HG03439 (cell line): Measurements from ENCODE around the gene MAP7.
"Not testable (repeated sequence)": the region's sequence is repeated elsewhere in the genome, so short reads cannot be mapped to it uniquely, and the experiment has no call there.

Source experiments
- ATAC-seq: cut with Tn5 transposase; IDR thresholded peaks from one replicate; pipeline ENCODE4 v1.9.1; 2021; ENCODE audit warnings: mild to moderate bottlenecking, moderate library complexity; ENCODE audit not compliant: unreplicated experiment

The MAP7 gene

GRCh38 chr6:136550330-136551071, at the start of gene MAP7:
Gene MAP7, minus strand, starts transcription at chr6:136550422. Its CDS starts 14 bp downstream, at chr6:136550408.
- peak; percentile 80 for ATAC-seq

- no peak for ATAC-seq
These were observed 49.2 kb upstream of the MAP7 start for GRCh38 chr6:136599329-136600011.

DNA sequence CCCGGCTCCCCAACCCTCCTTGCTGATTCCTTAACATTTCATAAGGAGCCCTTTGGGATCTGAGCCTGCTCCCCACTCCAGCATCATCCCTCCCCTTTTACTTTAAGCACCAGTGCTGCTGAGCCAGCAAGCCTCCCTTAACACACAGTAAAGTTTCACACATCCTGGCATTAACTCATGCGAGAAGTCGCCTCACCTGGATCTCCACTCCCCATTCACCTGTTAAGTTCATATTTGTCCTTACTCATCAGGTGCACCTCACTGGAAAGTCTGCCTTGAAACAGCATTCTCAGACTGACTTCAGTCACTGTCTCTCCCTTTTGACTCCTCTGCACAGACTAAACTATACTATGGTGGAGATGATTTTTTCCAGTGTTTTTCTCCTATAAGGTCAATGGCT, 47.8 kb upstream of the MAP7 start:
- no peak for ATAC-seq

GRCh38 chr6:136594671-136595070, 44.4 kb upstream of the MAP7 start:
- ATAC-seq: no peak

DNA sequence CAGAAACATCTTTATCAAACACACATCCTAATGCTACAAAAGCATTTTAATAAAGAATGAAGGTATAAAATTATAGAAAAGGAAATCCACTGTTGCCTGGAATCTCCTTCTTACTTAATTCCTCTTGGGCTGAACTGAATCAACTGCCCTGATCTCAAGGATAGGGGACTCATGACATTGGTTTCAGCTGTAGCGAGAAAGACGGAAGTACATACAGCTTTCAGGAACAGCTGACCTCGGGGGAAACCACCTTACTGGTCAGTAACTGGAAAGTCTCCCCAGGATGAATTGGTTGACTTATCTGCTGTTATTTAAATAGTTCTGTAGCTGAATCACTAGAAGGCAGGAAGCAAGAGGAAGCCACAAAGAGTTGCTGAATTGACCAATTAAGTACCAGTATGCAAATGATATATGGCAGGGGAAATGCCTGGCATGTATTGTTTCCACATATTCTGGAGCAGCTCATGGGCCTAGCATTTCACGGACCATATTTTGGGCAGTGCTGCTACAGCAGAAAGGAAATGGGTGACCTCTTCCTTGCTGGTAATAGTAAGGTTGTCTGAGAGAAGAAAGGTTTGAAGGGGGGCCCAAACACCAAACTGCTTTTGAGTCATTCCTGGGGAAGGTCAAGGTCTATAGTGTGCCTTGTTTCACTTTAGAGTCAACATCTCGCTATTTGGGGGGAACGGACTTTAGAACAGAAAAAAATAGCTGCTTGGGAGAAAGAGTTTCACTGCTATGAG, 43.7 kb upstream of the MAP7 start:
- peak; percentile 95 for ATAC-seq

- no peak for ATAC-seq
These were observed 42.9 kb upstream of the MAP7 start for GRCh38 chr6:136592930-136593673.

- ATAC-seq: no peak
These were observed 41.4 kb upstream of the MAP7 start for GRCh38 chr6:136591617-136592016.

DNA sequence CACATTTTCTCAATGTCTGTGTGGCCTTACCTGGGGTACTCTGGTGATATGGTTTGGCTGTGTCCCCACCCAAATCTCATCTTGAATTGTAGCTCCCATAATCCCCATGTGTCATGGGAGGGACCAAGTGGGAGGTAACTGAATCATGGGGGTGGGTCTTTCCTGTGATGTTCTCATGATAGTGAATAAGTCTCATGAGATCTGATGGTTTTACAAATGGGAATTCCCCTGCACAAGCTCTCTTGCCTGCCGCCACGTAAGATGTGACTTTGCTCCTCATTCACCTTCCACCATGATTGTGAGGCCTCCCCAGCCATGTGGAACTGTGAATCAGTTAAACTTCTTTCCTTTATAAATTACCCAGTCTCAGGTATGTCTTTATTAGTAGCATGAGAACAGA, 40.6 kb upstream of the MAP7 start:
- not testable (repeated sequence) for ATAC-seq

GRCh38 chr6:136587527-136587926, 37.3 kb upstream of the MAP7 start:
- ATAC-seq: no peak

- no peak for ATAC-seq
These were observed 36.1 kb upstream of the MAP7 start for GRCh38 chr6:136586295-136586694.

DNA sequence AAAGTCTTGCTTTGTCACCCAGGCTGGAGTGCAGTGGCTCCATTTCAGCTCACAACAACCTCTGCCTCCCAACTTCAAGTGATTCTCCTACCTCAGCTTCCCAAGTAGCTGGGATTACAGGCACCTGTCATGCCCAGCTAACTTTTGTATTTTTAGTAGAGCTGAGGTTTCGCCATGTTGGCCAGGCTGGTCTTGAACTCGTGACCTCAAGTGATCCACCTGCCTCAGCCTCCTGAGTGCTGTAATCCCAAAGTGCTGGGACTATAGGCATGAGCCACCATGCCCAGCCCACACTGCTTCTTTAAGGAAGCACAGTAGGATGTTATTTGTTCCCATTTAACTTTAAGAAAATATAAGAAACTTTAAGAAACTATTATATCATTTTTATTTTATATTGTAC, 35.3 kb upstream of the MAP7 start:
- not testable (repeated sequence) for ATAC-seq

- not testable (repeated sequence) for ATAC-seq
These were observed 34.1 kb upstream of the MAP7 start for GRCh38 chr6:136584290-136584689.

DNA sequence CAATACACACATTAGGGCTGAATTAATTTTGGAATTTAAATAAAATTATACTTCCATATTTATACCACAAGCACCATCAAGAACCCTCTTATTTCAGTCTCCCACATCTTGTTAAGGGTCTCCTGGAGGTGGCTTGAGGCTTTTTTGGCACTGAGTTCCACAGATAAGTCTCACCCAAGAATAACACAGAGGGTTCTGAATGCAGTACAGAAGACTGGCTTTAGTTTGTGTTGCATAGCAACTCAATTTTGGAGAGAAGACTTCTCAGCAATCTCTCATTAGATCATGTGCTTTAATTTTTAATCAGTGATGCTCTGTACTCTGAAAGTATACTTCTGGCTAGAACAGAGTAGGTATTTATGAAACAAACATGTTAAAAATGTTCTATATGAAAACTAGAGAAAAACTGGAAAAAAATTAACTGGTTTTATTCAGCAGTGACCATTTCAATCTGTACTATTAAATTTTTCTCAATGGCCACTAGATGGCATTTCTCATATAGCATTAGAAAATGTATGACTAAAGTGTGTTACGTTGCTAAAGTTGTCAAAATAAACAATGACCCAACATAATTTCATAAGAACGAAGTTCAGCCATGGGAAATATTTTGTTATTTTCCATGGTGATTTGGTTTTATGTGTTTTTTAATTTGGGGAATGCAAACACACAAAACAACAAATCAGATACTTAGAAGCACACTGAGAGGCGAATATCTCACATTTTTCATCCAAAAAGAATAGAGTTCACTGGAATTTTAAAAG, 32.7 kb upstream of the MAP7 start:
- no peak for ATAC-seq

GRCh38 chr6:136579800-136580199, 29.6 kb upstream of the MAP7 start:
- no peak for ATAC-seq

- no peak for ATAC-seq
These were observed 26.6 kb upstream of the MAP7 start for GRCh38 chr6:136576821-136577220.

GRCh38 chr6:136571496-136571895, 21.3 kb upstream of the MAP7 start:
- no peak for ATAC-seq

- no peak for ATAC-seq
These were observed 20.8 kb upstream of the MAP7 start for GRCh38 chr6:136571065-136571464.

GRCh38 chr6:136568129-136568528, 17.9 kb upstream of the MAP7 start:
- ATAC-seq: no peak

DNA sequence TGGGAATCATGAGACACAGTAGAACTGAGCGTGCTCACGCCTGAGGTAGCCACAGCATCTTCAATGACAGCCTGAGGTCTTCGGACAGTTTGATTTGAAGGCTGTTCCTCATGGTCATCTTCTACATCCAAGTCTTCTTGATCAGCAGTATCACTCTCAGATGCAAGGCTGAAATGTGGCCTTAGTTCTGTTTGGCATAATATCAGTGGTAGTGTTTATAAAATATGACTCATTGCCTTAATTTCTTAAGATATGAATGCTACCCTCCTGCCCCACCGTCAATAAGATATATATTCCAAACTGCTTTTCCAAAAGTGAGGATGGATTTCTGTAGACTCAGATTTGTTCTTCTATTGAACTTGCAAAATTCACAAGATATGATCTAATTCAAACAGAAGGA, 17.5 kb upstream of the MAP7 start:
- ATAC-seq: no peak

DNA sequence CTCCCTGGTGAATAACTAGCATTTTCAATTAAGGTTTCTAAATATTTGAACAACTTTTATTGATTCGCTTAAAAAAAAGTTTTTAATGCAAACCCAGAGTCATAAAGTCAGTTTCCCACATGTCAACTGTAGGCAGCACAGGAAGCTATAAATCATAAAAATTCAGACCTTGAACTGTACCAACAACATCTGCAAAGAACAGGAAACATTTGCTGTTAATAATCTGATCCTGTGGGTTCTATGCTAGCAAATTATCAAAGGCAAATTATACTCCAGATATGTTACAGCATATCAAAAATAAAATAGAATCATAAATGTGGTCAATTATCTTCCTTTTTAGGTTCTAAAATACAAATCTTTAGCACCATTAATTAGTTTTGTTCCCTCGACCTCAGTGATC, 16.6 kb upstream of the MAP7 start:
- ATAC-seq: no peak
